NCI-H146 treated with DMSO at 0.1 percent for 48 hours (cell line): ENCODE measurements around the gene DIAPH2.
"Not testable (repeated sequence)": the region's sequence is repeated elsewhere in the genome, so short reads cannot be mapped to it uniquely, and the experiment has no call there.

ENCODE experiments used
- DNase-seq: peaks from one replicate; lab custom pipeline; 2025; ENCODE audit not compliant: unreplicated experiment; lab: John Stamatoyannopoulos, UW

The DIAPH2 gene

GRCh38 chrX:96684339-96685209, at the start of gene DIAPH2:
DIAPH2 (plus strand) TSS chrX:96684842.
- DNase-seq, result no peak

GRCh38 chrX:96650023-96650422, 34.6 kb upstream of the DIAPH2 start:
- DNase-seq, result no peak

DNA sequence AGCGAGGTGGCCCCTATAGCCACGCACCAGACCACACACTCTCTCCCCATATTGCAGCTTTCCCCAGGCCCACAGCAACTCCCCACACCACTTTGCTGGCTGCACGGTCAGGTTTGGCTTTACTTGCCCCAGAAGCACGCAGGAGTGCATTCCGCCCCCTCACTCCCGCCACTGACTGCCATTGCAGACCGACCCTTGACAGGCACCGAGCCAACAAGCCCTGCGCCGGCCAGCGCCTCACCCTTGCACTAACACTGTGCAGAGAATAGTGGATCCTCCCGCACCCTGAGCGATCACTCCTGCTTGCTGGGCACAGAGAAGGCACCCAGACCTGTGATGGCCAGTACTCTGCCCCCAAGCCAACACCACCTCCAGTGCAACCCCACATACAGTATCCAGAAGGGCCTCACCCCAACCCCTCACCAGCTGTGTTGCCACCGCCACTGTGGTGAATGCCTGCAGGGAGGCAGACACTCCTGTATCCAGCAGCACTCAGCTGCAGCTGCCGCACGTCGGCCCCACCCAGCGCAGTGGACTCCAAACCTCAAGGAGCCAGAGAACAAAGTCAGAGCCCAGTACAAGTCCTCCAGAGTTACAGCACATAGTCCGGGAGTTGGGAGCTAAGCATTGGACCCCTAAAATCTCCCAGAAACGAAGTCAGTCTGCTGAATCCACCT, 28.6 kb upstream of the DIAPH2 start:
- no peak for DNase-seq

- no peak for DNase-seq
Observed at GRCh38 chrX:96682516-96682915, 2.1 kb upstream of the DIAPH2 start.

GRCh38 chrX:96683997-96684338, 674 bp upstream of the DIAPH2 start:
- no peak for DNase-seq

DNA sequence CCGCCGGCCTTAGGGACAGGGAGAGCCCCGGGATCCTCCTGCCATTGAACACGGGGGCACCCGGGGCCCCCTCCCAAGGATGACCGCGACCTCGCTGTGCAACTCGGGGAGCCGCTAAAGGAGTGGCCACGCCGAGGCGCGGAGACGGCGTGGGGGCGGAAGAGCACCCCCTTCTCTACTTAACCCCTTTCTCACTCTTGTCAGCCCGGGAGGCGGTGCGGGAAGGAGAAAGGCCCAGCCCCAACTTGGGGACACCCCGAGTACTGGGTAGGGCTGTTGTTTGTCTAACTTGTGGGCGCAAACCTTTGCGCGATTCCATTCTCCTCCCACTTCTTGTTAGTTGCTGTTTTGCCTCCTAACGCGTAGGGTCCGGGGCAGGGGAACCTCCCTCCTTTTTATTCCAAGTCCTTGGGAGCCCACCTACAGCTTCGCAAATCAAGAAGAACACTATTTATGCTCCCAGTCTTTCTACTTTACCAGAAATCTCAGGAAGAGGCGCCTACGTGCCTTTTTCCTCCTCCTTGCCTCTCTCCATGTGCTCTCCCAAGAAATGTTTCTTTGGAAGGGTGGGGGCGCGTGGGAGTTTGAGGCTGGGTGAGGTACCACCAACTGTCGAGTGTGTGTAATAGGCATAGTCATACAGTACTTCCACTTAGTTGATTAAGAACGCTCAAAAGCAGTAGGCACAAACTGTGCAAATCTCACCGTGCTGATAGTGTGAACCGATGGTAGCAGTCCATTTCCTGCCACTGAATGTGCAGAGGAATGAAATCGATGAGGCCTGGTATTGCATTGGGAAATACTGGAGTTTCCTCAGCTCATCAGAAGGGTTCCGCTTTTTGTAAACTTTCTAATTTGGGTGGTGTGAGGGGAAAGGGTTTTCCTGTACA, 813 bp downstream of the DIAPH2 start:
- no peak for DNase-seq

DNA sequence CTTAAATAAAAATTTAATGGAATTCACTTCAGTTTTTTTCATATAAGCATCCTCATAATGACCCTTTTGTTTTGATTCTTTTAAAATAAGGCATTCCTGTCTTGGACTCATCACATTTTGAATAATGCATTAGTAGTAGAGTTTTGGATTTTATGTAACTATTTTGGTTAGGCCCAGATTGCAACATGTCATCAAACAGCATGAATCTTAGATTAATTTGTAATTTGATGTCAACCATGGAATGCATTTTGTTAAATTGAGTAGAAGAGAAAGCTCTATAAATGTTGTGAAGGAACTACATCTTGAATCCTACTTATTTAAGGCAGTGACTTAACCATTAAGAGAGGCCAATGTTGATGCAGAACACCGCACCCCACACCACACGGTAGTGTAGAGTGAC, 3.1 kb downstream of the DIAPH2 start:
- no peak for DNase-seq

DNA sequence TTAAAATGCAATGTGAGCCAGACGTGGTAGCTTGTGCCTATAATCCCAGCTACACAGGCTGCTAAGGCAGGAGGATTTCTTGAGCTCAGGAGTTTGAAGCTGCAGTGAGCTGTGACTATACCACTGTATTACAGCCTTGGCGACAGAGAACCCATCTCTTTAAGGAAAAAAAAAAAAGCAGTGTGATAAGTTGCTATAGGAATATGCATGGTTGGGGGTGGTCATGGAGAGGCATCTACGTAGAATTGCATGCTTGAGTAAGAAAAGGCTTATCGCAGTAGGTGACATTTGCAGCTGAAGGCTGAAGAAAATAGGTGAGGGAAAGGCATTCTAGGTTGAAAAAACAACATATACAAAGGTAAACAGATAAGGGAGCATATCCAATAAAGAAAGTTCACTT, 4.1 kb downstream of the DIAPH2 start:
- no peak for DNase-seq

DNA sequence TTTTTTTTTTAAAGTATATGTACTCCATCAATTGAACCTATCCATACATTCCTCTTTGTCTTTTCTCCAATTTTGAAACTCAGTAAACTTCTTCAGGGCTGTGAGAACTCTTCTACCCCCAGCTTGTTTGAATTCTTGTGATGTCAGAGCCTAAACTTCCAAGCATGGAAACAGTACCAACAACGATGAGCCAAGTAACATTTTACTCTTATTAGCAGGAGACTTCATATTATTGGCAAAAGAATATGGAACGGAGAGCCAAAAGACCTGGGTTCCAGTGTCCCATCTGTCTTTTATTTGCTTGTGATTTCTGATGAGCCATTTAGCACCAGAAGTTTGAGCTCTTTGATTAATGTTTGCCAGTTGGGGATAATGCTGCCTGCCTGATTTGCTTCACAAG, 5.3 kb downstream of the DIAPH2 start:
- no peak for DNase-seq

GRCh38 chrX:96692454-96692853, 7.8 kb downstream of the DIAPH2 start:
- no peak for DNase-seq

DNA sequence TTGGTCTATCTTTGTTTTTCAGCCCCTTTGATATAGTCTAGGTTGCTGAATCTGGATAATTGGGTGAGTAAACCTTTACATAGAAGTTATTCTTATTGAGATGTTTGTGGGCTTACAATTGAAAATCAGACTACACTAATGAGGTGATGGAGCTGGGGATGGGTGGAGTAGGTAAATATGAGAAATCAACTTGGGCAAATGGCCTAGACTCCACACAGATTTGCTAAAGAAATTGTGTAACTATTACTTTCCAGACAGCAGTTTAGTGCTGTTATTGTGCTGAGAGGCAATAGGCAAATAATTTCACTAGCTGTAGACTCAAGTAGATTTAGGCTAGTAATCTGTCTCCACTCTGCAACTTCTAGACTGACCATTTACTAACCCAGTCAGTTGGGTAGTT, 8.2 kb downstream of the DIAPH2 start:
- no peak for DNase-seq

- DNase-seq, result no peak
Observed at GRCh38 chrX:96693407-96693806, 8.8 kb downstream of the DIAPH2 start.

GRCh38 chrX:96696462-96696861, 11.8 kb downstream of the DIAPH2 start:
- DNase-seq, result no peak

GRCh38 chrX:96700625-96701024, 16.0 kb downstream of the DIAPH2 start:
- no peak for DNase-seq

- DNase-seq, result no peak
Observed at GRCh38 chrX:96703379-96703778, 18.7 kb downstream of the DIAPH2 start.

GRCh38 chrX:96703816-96704215, 19.2 kb downstream of the DIAPH2 start:
- DNase-seq, result no peak

GRCh38 chrX:96704629-96705028, 20.0 kb downstream of the DIAPH2 start:
- no peak for DNase-seq

DNA sequence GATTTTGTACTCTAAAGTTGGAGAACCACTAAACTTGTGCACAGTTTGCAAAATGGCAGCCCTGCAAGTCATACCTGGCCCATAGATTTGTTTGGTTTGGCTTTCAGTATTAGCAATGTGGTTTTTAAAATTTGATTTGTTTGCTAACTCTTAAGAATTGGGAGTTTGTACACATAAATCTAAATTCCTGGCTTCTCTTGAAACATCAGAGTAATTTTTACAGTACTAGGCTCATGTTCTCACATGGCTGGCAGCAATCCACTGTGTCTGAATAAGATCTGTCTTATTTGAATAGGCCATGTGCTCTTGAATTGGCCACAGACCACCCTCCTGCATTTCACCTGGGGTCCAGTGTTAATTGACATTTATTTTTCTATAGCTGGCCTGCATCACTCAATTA, 21.3 kb downstream of the DIAPH2 start:
- DNase-seq, result no peak

DNA sequence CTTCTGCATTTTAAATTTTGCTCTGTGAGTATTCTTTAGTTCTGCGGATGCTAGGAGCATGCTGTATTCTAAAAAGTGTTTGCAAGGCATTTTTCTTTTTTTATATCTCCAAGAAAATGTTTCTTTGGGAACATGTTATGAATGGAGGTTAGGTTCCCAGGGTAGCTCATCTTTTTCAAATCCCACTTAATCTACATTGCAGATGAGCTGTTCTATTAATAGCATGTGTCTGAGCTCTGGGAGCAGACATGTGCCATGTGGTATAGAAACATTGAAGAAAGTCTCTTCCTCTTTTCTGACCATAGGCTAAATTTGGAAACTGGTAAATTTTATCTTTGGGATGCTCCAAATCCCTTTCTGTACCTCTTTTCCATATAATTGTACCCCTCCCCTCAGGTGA, 23.2 kb downstream of the DIAPH2 start:
- no peak for DNase-seq

- no peak for DNase-seq
Observed at GRCh38 chrX:96710031-96710430, 25.4 kb downstream of the DIAPH2 start.

DNA sequence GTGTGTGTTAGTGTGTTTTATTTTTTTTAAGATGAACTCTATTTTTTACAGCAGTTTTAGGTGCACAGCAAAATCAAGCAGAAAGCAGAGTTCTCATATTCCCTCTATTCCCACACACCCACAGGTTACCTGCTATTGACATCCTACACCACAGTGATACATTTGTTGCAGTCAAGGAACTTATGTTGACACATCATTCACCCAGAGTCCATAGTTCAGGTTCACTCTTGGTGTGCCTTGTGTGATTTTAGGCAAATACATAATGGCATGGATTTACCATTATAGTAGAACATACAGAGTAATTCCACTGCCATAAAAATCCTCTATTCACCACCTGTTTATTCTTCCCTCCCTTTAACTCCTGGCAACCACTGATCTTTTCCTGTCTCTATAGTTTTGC, 28.7 kb downstream of the DIAPH2 start:
- no peak for DNase-seq

- not testable (repeated sequence) for DNase-seq
Observed at GRCh38 chrX:96714393-96714792, 29.8 kb downstream of the DIAPH2 start.
